Body of pancreas (tissue), 4 donors: ENCODE data around the gene ELOVL6. TPM values are rescaled to one million over a fixed set of nuclear protein-coding genes. Genes with fewer than 3 reads are reported as not detected.
"Not testable (repeated sequence)": the region's sequence is repeated elsewhere in the genome, so short reads cannot be mapped to it uniquely, and the experiment has no call there.

Experiments
- ATAC-seq: fragments of 150-250 bp; one replicate; pipeline ENCODE4 v1.9.1; 2016
- DNase-seq, 4 donors: peaks; one replicate each; pipeline ENCODE4 v3.0.0-alpha.2; 2019
- H3K27ac ChIP-seq, 4 donors: fragments of 200-600 bp; sonication (generic); 1 replicate in 3 of 4; 2 replicates in 1 of 4; pipeline versions ENCODE4 v1.5.1 to v1.6.1; 2016 to 2019; ENCODE audit warnings: mild to moderate bottlenecking in 1 of 4, mixed read lengths in 1 of 4, moderate library complexity in 1 of 4
- H3K27me3 ChIP-seq, 2 donors: fragments of 200-600 bp; sonication (generic); one replicate each; pipeline ENCODE4 v1.6.0; 2016; ENCODE audit warnings: mild to moderate bottlenecking in 1 of 2
- H3K36me3 ChIP-seq, 2 donors: fragments of 200-600 bp; sonication (generic); replicated peaks in 1 of 2; 2 replicates each; pipeline ENCODE4 v1.5.1; 2016; ENCODE audit warnings: low read depth in 2 of 2; ENCODE audit not compliant: insufficient read depth in 1 of 2
- H3K4me1 ChIP-seq: fragments of 200-600 bp; sonication (generic); one replicate; pipeline ENCODE4 v1.6.0; 2016
- H3K4me3 ChIP-seq, 2 donors: fragments of 200-600 bp; sonication (generic); 1 replicate in 1 of 2; 2 replicates in 1 of 2; pipeline ENCODE4 v1.5.1; 2016 to 2019
- H3K9me3 ChIP-seq, 3 donors: fragments of 200-600 bp; sonication (generic); 1 replicate in 2 of 3; 2 replicates in 1 of 3; pipeline ENCODE4 v1.5.1; 2016
- CTCF ChIP-seq, 7 experiments: fragments of 450-650 bp in 4 of 7; fragments of 200-600 bp in 3 of 7; sonication (generic) in 3 of 7; IDR thresholded peaks; one replicate each; pipeline ENCODE4 v1.5.1; 2016 to 2019; ENCODE audit warnings: antibody characterized with exemption in 7 of 7
- POLR2A ChIP-seq, 3 donors: fragments of 450-650 bp; IDR thresholded peaks; one replicate each; pipeline ENCODE4 v1.6.1; 2016; ENCODE audit warnings: antibody characterized with exemption in 3 of 3, mild to moderate bottlenecking in 2 of 3
- WGBS, 2 donors: methylation state at CpG; one replicate each; pipeline ENCODE4 v1.1.5; 2017; 5-methylcytosine and 5-hydroxymethylcytosine counted together
- intact Hi-C: fragments of 100-400 bp; cut with DNase I; formaldehyde crosslinking; loops from one replicate; pipeline ENCODE4 v1.15.1; 2023
- total RNA-seq, 2 donors: library from RNA; depleted of rRNA; stranded (reverse); fragments of >200 nt; gene quantifications; one replicate each; pipeline ENCODE4 v1.1.0, GENCODE V29; 2016

ELOVL6 gene
- total RNA-seq, 2 donors from 2014 or later, result 0.78 to 0.99 TPM

GRCh38 chr4:110087070-110087708 is 111.2 kb downstream of the ELOVL6 start:
- ATAC-seq (no peak), DNase-seq (no peak)
- Histone ChIP-seq H3K4me1 (peaks cover 5% of the 10 kb centered on the region), H3K4me3 (no peak overlapping the region), H3K9me3 (no peaks in the 10 kb centered on the region), H3K27me3 (no peaks in the 10 kb centered on the region), H3K36me3 (no peaks in the 10 kb centered on the region), H3K27ac (no peak overlapping the region)
- intact Hi-C loops, result no loop called here
- TF ChIP-seq POLR2A (IDR thresholded peaks at IDR 0.05) (no peak), CTCF (IDR thresholded peaks at IDR 0.05) (no peak)
- WGBS, 2 donors, result 74 to 75% methylated on average over 4 of the region's 4 CpGs

- intact Hi-C loops, result no loop called here
- no peak for ATAC-seq
- Histone ChIP-seq H3K4me1 (peaks cover 5% of the 10 kb centered on the region), H3K27me3 (no peaks in the 10 kb centered on the region), H3K4me3 (no peak overlapping the region), H3K9me3 (no peaks in the 10 kb centered on the region), H3K36me3 (no peaks in the 10 kb centered on the region), H3K27ac (no peak overlapping the region)
- 74 to 81% methylated on average over 1 of the region's 1 CpG for WGBS, 2 donors
- TF ChIP-seq CTCF (IDR thresholded peaks at IDR 0.05), result no peak
- TF ChIP-seq POLR2A (IDR thresholded peaks at IDR 0.05), result no peak
- DNase-seq, result peak in 3 of 4 donors; percentile 26 to 45 (median 36)
Observed at GRCh38 chr4:110085131-110085530, 113.3 kb downstream of the ELOVL6 start.

GRCh38 chr4:110084154-110084553 is 114.3 kb downstream of the ELOVL6 start:
- no peaks in the 10 kb centered on the region for H3K9me3 ChIP-seq
- no peaks in the 10 kb centered on the region for H3K36me3 ChIP-seq
- H3K27me3 ChIP-seq, result no peaks in the 10 kb centered on the region
- intact Hi-C loops, result no loop called here
- no peak overlapping the region for H3K27ac ChIP-seq
- ATAC-seq, result no peak
- WGBS, 2 donors, result 56 to 82% methylated on average over 3 of the region's 3 CpGs
- peaks cover 5% of the 10 kb centered on the region for H3K4me1 ChIP-seq
- TF ChIP-seq CTCF (IDR thresholded peaks at IDR 0.05), result no peak
- TF ChIP-seq POLR2A (IDR thresholded peaks at IDR 0.05), result no peak
- no peak overlapping the region for H3K4me3 ChIP-seq
- no peak for DNase-seq

- H3K4me3 ChIP-seq, H3K9me3 ChIP-seq, H3K36me3 ChIP-seq, intact Hi-C loops, ATAC-seq, H3K27me3 ChIP-seq, H3K4me1 ChIP-seq, DNase-seq, H3K27ac ChIP-seq: not testable (repeated sequence)
- WGBS, 2 donors, result 86% methylated on average over 2 of the region's 2 CpGs
Observed at GRCh38 chr4:110078148-110078547, 120.3 kb downstream of the ELOVL6 start.

- H3K4me3 ChIP-seq, H3K36me3 ChIP-seq, ATAC-seq, H3K27ac ChIP-seq, H3K9me3 ChIP-seq, DNase-seq, H3K4me1 ChIP-seq, intact Hi-C loops, H3K27me3 ChIP-seq: not testable (repeated sequence)
- whole genome bisulfite sequencing, 2 donors, result 82 to 96% methylated on average over 5 to 11 of the region's 11 CpGs
Observed at GRCh38 chr4:110076828-110077227, 121.6 kb downstream of the ELOVL6 start.

- Histone ChIP-seq H3K4me3 (no peak overlapping the region), H3K27me3 (no peaks in the 10 kb centered on the region), H3K9me3 (no peaks in the 10 kb centered on the region), H3K27ac (no peak overlapping the region), H3K36me3 (no peaks in the 10 kb centered on the region), H3K4me1 (peaks cover 5% of the 10 kb centered on the region)
- WGBS, 2 donors, result 87 to 92% methylated on average over 1 of the region's 1 CpG
- DNase-seq (no peak), ATAC-seq (no peak)
- intact Hi-C loops, result no loop called here
- TF ChIP-seq CTCF (IDR thresholded peaks at IDR 0.05), result no peak
- TF ChIP-seq POLR2A (IDR thresholded peaks at IDR 0.05), result no peak
Observed at GRCh38 chr4:110075891-110076290, 122.5 kb downstream of the ELOVL6 start.
